Measurements from ENCODE around the gene MYO1G. TPM values are rescaled to one million over a fixed set of nuclear protein-coding genes. Genes with fewer than 3 reads are reported as not detected.
"Not testable (repeated sequence)": the region's sequence is repeated elsewhere in the genome, so short reads cannot be mapped to it uniquely, and the experiment has no call there.

The MYO1G gene
- total RNA-seq, result 1.6 TPM

DNA sequence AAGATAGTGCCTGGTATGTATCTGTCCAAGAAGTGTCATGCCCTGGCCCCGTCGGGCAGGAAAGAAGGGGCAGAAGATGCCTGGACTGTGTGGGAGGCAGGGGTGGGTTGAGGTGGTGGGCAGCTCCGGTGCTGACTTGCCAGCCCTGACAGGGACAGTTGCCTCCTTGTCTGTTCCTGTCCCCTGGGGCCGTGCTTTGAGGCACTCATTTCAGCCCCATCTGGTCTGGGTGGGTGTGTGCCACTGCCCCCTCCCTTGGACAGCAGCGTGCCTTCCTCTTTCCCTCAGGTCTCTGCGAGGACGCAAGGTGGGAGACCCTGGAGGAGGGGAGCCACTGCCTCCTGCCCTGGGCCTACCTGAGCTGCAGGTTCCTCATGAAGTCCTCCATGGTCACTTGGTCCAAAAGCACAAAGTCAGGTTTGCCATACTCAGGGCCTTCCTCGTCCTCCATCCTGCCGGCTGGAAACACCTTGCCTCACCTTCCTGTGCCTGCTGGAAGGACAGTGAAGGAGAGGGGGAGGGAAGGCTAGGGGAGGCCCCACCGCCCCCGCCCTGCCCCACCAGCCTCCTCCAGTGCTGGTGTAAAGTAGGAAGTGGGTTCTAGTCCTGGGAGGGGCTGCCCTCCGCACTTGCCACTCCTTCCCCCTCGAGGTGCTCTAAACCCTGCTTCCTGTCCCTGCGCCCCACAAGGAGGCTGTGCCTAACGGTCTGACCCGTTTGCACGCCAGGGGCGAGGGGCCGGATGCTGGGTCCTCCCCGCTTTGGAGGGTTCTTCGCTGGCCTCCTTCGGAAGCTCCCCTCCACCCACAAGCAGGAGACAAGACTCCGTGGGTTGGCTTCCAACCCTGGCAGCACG lies at the start of gene MYO1G:
MYO1G (minus strand) TSS at position 505 of the 856 bp plus-strand sequence; CDS start at position 451, 54 bp downstream.
- Histone ChIP-seq H3K4me3 (ENCODE audit: low read length in 3 of 3) (no peak within 1 kb of the TSS), H3K9ac (ENCODE audit: low read depth in 1 of 3, low read length in 3 of 3) (no peak within 1 kb of the TSS), H3K27ac (ENCODE audit: low read depth, low read length) (peak within 1 kb of the TSS; percentile 66), H3K4me1 (ENCODE audit: control insufficient read depth in 3 of 3, insufficient read depth in 3 of 3, low read length in 3 of 3) (peaks cover 3 to 23% (median 11%) of the 10 kb centered on the region in 3 donors), H3K9me3 (ENCODE audit: control insufficient read depth in 3 of 3, low read length in 3 of 3) (no peaks in the 10 kb centered on the region), H3K36me3 (ENCODE audit: control insufficient read depth in 3 of 3, insufficient read depth in 3 of 3, low read length in 3 of 3) (peaks cover 19 to 27% (median 22%) of the 10 kb centered on the region in 3 donors), H3K27me3 (ENCODE audit: control insufficient read depth in 3 of 3, insufficient read depth in 3 of 3, low read length in 3 of 3) (no peaks in the 10 kb centered on the region)

DNA sequence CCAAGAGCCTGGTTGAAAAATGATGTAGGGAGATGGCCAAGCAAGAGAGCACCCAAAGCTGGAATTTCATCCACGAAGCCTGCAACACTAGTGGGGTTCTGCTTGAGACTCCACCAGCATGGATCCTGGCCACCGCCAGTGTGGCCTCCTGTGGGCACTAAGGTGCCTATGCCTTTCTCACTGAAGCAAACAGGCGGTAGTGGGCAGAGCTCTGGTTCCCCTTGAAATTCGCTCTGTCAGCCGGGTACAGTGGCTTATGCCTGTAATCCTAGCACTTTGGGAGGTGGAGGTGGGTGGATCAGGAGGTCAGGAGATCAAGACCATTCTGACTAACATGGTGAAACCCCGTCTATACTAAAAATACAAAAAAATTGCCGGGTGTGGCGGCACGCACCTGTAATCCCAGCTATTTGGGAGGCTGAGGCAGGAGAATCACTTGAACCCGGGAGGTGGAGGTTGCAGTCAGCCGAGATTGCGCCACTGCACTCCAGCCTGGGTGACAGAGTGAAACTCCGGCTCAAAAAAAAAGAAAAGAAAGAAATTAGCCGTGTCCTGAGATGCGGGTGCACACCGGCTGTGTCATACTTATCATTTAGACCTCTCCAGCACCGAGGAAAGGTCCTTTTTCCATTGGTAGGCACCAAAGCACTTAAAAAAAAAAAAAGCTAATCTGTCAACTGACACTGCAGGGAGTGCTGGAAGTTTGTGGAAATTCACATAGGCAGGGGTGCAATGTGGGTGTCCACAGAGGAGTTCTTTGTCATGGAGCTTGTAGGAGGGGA lies 49.5 kb upstream of the MYO1G start:
- Histone ChIP-seq H3K9me3 (ENCODE audit: control insufficient read depth in 3 of 3, low read length in 3 of 3) (no peaks in the 10 kb centered on the region), H3K4me1 (ENCODE audit: control insufficient read depth in 3 of 3, insufficient read depth in 3 of 3, low read length in 3 of 3) (peaks cover 4 to 10% (median 4%) of the 10 kb centered on the region in 3 donors), H3K27me3 (ENCODE audit: control insufficient read depth in 3 of 3, insufficient read depth in 3 of 3, low read length in 3 of 3) (no peaks in the 10 kb centered on the region), H3K9ac (ENCODE audit: low read depth in 1 of 3, low read length in 3 of 3) (no peak overlapping the region), H3K27ac (ENCODE audit: low read depth, low read length) (peak overlapping the region; percentile 13), H3K4me3 (ENCODE audit: low read length in 3 of 3) (peak overlapping the region in 2 of 3 donors; percentile 1 to 14), H3K36me3 (ENCODE audit: control insufficient read depth in 3 of 3, insufficient read depth in 3 of 3, low read length in 3 of 3) (peaks cover 0 to 4% (median 0%) of the 10 kb centered on the region in 3 donors)

DNA sequence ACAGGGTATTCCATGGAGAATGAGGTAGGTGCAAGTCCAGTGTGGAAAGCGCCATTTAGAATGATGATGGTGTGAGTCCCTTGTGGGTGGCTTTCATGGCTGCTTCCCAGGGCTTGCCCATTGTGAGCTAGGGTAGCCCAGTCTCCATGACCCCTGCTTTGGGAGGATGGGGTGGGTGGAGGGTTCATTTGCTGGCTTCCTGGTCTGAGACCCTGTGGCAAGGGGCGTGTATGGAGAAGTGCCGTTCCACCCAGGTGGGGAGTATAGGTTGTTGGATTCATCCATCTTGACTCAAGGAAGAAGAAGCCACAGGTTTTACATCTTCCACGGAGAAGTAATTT lies 48.9 kb upstream of the MYO1G start:
- peaks cover 0 to 6% (median 0%) of the 10 kb centered on the region in 3 donors for H3K4me1 ChIP-seq (ENCODE audit: control insufficient read depth in 3 of 3, insufficient read depth in 3 of 3, low read length in 3 of 3)
- H3K9ac ChIP-seq (ENCODE audit: low read depth in 1 of 3, low read length in 3 of 3), result no peak overlapping the region
- no peaks in the 10 kb centered on the region for H3K9me3 ChIP-seq (ENCODE audit: control insufficient read depth in 3 of 3, low read length in 3 of 3)
- peak overlapping the region; percentile 13 for H3K27ac ChIP-seq (ENCODE audit: low read depth, low read length)
- peaks cover 0 to 4% (median 0%) of the 10 kb centered on the region in 3 donors for H3K36me3 ChIP-seq (ENCODE audit: control insufficient read depth in 3 of 3, insufficient read depth in 3 of 3, low read length in 3 of 3)
- H3K27me3 ChIP-seq (ENCODE audit: control insufficient read depth in 3 of 3, insufficient read depth in 3 of 3, low read length in 3 of 3), result no peaks in the 10 kb centered on the region
- peak overlapping the region in 1 of 3 donors; percentile 14 for H3K4me3 ChIP-seq (ENCODE audit: low read length in 3 of 3)

DNA sequence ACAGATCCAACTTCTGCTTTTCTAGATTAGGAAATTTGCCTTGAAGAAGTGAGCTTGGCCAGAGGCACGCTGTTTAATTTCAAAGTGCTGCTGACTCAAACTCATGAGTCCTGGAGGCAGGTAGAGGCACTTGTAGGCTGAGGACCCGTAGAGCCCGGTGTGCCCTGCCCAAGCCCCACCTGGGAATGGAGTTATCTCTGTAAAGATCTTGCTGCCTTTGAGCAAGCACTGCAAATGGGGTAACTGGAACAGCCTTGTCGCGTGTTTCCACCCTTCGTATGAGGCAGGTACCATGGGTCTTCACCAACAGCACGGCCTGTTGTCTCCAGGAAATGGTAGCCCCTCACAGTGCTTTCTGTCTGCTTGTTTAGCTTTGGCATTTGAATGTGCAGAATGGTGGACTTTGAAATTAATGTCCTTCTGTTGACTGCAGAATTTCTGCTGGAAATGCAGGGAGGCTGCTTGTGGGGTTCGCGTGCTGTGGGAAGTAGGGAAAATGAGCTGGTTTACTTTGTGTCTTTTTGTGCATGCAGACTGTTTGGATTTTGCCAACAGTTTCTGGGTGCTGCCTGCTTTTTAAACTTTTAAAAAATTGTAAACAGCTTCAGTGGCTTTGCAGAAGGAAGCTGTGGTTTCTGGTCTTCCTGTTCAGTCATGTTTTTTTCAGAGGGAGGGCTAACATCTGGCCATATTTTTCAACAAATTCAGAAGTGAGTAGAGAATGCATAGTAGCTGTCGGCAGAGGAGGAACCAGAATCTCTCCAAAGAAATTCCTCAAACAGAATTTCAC lies 48.4 kb upstream of the MYO1G start:
- Histone ChIP-seq H3K9ac (ENCODE audit: low read depth in 1 of 3, low read length in 3 of 3) (no peak overlapping the region), H3K4me1 (ENCODE audit: control insufficient read depth in 3 of 3, insufficient read depth in 3 of 3, low read length in 3 of 3) (peaks cover 0 to under 1% (median 0%) of the 10 kb centered on the region in 3 donors), H3K9me3 (ENCODE audit: control insufficient read depth in 3 of 3, low read length in 3 of 3) (no peaks in the 10 kb centered on the region), H3K4me3 (ENCODE audit: low read length in 3 of 3) (no peak overlapping the region), H3K27me3 (ENCODE audit: control insufficient read depth in 3 of 3, insufficient read depth in 3 of 3, low read length in 3 of 3) (no peaks in the 10 kb centered on the region), H3K36me3 (ENCODE audit: control insufficient read depth in 3 of 3, insufficient read depth in 3 of 3, low read length in 3 of 3) (peaks cover 0 to 4% (median 0%) of the 10 kb centered on the region in 3 donors), H3K27ac (ENCODE audit: low read depth, low read length) (no peak overlapping the region)

DNA sequence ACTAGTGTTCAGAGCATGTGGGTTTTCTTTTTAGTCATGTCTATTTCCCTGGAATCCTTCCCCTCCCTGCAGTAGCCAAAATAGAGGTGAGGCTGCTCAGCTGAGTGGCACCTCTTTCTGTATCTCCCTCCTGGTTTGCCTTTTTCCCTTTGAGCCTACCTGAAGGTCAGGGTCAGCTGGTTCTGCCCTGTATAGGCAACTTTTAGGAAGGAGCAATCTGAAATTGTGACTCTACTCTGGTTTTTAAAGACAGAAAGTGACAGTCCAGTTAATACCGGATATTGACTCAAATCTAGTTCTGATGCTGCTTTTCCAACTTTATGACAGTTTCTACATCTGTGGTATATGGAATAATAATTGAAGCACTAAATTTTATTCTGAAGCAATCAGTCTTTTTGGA lies 47.2 kb upstream of the MYO1G start:
- Histone ChIP-seq H3K4me1 (ENCODE audit: control insufficient read depth in 3 of 3, insufficient read depth in 3 of 3, low read length in 3 of 3) (no peaks in the 10 kb centered on the region), H3K27ac (ENCODE audit: low read depth, low read length) (no peak overlapping the region)

DNA sequence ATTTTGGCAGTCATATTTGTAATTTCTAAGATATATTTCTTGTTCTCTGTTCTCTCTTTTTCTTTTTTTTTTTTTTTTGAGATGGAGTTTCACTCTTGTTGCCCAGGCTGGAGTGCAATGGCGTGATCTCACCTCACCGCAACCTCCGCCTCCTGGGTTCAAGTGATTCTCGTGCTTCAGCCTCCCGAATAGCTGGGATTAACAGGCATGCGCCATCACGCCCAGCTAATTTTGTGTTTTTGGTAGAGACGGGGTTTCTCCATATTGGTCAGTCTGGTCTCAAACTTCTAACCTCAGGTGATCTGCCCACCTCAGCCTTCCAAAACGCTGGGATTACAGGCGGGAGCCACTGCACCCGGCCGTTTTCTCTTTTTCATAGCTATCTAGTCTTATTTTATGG lies 46.7 kb upstream of the MYO1G start:
- not testable (repeated sequence) for H3K36me3 ChIP-seq (ENCODE audit: control insufficient read depth in 3 of 3, insufficient read depth in 3 of 3, low read length in 3 of 3); H3K9me3 ChIP-seq (ENCODE audit: control insufficient read depth in 3 of 3, low read length in 3 of 3); H3K4me1 ChIP-seq (ENCODE audit: control insufficient read depth in 3 of 3, insufficient read depth in 3 of 3, low read length in 3 of 3); H3K9ac ChIP-seq (ENCODE audit: low read depth in 1 of 3, low read length in 3 of 3); H3K4me3 ChIP-seq (ENCODE audit: low read length in 3 of 3); H3K27ac ChIP-seq (ENCODE audit: low read depth, low read length); H3K27me3 ChIP-seq (ENCODE audit: control insufficient read depth in 3 of 3, insufficient read depth in 3 of 3, low read length in 3 of 3)

More for the DNA sequence above, 47.2 kb upstream of the MYO1G start:
- Histone ChIP-seq H3K36me3 (ENCODE audit: control insufficient read depth in 3 of 3, insufficient read depth in 3 of 3, low read length in 3 of 3) (peaks cover 0 to 4% (median 0%) of the 10 kb centered on the region in 3 donors), H3K4me3 (ENCODE audit: low read length in 3 of 3) (no peak overlapping the region), H3K27me3 (ENCODE audit: control insufficient read depth in 3 of 3, insufficient read depth in 3 of 3, low read length in 3 of 3) (no peaks in the 10 kb centered on the region), H3K9me3 (ENCODE audit: control insufficient read depth in 3 of 3, low read length in 3 of 3) (no peaks in the 10 kb centered on the region), H3K9ac (ENCODE audit: low read depth in 1 of 3, low read length in 3 of 3) (no peak overlapping the region)

DNA sequence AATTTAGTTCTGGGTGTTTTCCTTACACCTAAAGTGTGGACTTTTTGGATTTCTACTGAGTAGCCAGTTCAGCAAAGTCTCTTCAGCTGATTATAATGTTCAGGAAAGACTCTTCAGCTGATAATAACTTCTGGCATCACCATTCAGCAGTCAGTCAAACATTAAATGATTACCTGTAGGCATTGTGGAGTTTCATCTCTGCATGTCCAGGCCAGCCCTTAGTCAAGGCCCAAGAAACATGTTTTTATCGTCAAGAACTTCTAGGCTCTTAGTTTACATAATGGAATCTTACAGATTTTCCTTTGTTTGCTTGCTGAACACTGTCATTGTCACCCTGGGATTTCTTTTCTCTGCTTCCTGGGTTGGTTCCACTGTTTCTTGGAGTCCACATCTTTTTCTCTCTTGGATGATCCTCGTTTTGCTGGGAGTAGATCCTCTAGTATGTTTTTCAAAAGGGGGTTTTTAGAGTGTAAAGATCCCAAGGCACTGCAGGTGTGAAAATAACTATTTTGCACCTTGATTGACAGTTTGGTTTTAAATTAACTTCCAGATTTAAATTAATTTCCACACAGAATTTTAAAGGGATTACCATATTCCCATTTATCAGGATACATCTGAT lies 45.4 kb upstream of the MYO1G start:
- Histone ChIP-seq H3K4me1 (ENCODE audit: control insufficient read depth in 3 of 3, insufficient read depth in 3 of 3, low read length in 3 of 3) (no peaks in the 10 kb centered on the region), H3K27me3 (ENCODE audit: control insufficient read depth in 3 of 3, insufficient read depth in 3 of 3, low read length in 3 of 3) (no peaks in the 10 kb centered on the region), H3K9me3 (ENCODE audit: control insufficient read depth in 3 of 3, low read length in 3 of 3) (no peaks in the 10 kb centered on the region), H3K27ac (ENCODE audit: low read depth, low read length) (no peak overlapping the region), H3K4me3 (ENCODE audit: low read length in 3 of 3) (no peak overlapping the region), H3K9ac (ENCODE audit: low read depth in 1 of 3, low read length in 3 of 3) (no peak overlapping the region), H3K36me3 (ENCODE audit: control insufficient read depth in 3 of 3, insufficient read depth in 3 of 3, low read length in 3 of 3) (peaks cover 0 to 4% (median 0%) of the 10 kb centered on the region in 3 donors)

DNA sequence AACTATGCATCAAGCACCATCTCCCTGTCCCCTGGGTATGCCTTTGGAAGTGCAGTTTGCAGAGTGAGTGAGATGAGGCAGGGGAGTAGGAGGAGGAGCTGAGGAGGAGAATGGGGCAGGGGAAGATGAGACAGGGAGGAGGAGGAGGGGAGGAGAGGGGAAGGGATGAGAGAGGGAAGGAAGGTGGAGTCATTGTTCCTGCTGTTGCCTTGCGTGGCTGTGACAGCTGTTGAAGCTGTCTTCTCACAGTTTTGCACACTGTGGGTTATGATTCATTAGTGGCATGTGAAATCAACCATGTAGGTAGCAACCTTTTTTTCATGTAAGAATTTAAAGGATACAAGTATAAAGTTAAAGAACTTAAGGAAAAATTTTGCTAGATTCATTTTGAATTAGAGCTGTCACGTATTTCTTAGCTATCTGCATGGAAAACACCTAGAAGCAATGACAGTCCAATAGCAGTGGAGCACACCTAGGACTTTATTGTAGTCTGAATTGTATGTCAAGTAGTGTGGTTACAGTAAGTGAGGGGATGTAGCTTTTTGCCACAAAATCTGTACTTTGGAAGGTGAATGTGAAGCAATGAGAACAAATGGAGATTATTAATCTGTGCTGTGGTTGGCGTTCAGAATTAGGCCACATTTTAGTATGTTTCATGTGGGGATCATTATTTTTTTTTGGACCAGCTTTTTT lies 42.9 kb upstream of the MYO1G start:
- Histone ChIP-seq H3K27ac (ENCODE audit: low read depth, low read length) (no peak overlapping the region), H3K27me3 (ENCODE audit: control insufficient read depth in 3 of 3, insufficient read depth in 3 of 3, low read length in 3 of 3) (no peaks in the 10 kb centered on the region), H3K4me1 (ENCODE audit: control insufficient read depth in 3 of 3, insufficient read depth in 3 of 3, low read length in 3 of 3) (peaks cover 0 to 8% (median 5%) of the 10 kb centered on the region in 3 donors), H3K9ac (ENCODE audit: low read depth in 1 of 3, low read length in 3 of 3) (no peak overlapping the region), H3K4me3 (ENCODE audit: low read length in 3 of 3) (no peak overlapping the region), H3K36me3 (ENCODE audit: control insufficient read depth in 3 of 3, insufficient read depth in 3 of 3, low read length in 3 of 3) (peaks cover 0 to 2% (median 0%) of the 10 kb centered on the region in 3 donors), H3K9me3 (ENCODE audit: control insufficient read depth in 3 of 3, low read length in 3 of 3) (no peaks in the 10 kb centered on the region)

DNA sequence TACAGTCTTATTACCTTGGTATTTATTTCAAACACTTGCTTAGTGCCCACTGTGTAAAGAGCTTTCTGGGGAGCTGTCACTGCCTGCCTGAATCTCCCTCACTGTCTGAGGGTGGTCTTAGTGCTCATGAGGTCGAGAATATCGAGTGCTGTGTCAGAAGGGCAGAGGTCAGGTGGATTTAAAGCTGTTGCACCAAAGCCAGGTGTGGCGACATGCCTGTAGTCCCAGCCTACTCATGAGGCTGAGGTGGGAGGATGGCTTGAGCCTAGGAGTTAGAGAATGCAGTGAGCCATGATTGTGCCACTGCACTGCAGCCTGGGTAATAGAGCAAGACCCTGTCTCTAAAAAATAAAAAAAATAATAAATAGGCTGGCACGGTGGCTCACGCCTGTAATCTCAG lies 42.1 kb upstream of the MYO1G start:
- Histone ChIP-seq H3K4me1 (ENCODE audit: control insufficient read depth in 3 of 3, insufficient read depth in 3 of 3, low read length in 3 of 3) (peaks cover 0 to 8% (median 5%) of the 10 kb centered on the region in 3 donors), H3K9ac (ENCODE audit: low read depth in 1 of 3, low read length in 3 of 3) (no peak overlapping the region), H3K4me3 (ENCODE audit: low read length in 3 of 3) (no peak overlapping the region), H3K36me3 (ENCODE audit: control insufficient read depth in 3 of 3, insufficient read depth in 3 of 3, low read length in 3 of 3) (peaks cover 0 to 2% (median 0%) of the 10 kb centered on the region in 3 donors), H3K9me3 (ENCODE audit: control insufficient read depth in 3 of 3, low read length in 3 of 3) (no peaks in the 10 kb centered on the region), H3K27me3 (ENCODE audit: control insufficient read depth in 3 of 3, insufficient read depth in 3 of 3, low read length in 3 of 3) (no peaks in the 10 kb centered on the region), H3K27ac (ENCODE audit: low read depth, low read length) (no peak overlapping the region)

All from skeletal muscle tissue (tissue), 4 donors.